DOHH2 (cell line): Measurements from ENCODE around the gene OR51E2.

Experiments used
- EZH2phosphoT487 ChIP-seq: fragments of 200-600 bp; sonication (generic); IDR thresholded peaks from 2 replicates; pipeline ENCODE4 v1.6.1; 2017; ENCODE audit warnings: borderline replicate concordance, mild to moderate bottlenecking, antibody characterized with exemption, low read length, moderate library complexity, mixed read lengths
- TF ChIP-seq, protein P1 (sequence below): fragments of 200-600 bp; sonication (generic); IDR thresholded peaks from one replicate; pipeline ENCODE4 v1.5.1; 2014; ENCODE audit warnings: antibody characterized with exemption, mild to moderate bottlenecking, low read depth, low read length; ENCODE audit not compliant: poor library complexity, severe bottlenecking

DNA sequence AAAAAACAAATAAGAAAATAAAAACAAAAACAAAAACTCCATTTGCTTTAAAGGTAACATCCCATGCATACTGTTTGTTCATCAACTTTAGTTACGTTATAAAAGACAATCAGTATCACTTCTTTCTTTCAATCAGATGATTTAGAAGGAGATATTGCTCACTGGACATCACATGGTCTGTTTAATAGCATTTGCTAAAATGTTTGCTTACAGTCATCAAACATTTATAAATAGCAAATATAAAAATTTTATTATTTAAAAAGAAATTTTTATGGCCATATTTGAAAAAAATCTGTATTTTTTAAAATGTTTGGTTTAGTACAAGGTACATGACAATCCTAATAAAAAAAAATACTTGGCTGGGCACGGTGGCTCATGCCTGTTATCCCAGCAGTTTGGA is 29.5 kb upstream of the OR51E2 start:
- TF ChIP-seq, protein P1, sequence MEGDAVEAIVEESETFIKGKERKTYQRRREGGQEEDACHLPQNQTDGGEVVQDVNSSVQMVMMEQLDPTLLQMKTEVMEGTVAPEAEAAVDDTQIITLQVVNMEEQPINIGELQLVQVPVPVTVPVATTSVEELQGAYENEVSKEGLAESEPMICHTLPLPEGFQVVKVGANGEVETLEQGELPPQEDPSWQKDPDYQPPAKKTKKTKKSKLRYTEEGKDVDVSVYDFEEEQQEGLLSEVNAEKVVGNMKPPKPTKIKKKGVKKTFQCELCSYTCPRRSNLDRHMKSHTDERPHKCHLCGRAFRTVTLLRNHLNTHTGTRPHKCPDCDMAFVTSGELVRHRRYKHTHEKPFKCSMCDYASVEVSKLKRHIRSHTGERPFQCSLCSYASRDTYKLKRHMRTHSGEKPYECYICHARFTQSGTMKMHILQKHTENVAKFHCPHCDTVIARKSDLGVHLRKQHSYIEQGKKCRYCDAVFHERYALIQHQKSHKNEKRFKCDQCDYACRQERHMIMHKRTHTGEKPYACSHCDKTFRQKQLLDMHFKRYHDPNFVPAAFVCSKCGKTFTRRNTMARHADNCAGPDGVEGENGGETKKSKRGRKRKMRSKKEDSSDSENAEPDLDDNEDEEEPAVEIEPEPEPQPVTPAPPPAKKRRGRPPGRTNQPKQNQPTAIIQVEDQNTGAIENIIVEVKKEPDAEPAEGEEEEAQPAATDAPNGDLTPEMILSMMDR: no peak
- TF ChIP-seq EZH2phosphoT487: no peak
